HepG2 (cell line): Measurements from ENCODE around the gene SLC16A5. TPM values are rescaled to one million over a fixed set of nuclear protein-coding genes. Genes with fewer than 3 reads are reported as not detected.
"Not testable (repeated sequence)": the region's sequence is repeated elsewhere in the genome, so short reads cannot be mapped to it uniquely, and the experiment has no call there.

Experiments
- ATAC-seq: fragments of 200-7000 bp; cut with Tn5 transposase; 3 replicates; pipeline ENCODE4 v1.9.1; 2020; ENCODE audit warnings: mild to moderate bottlenecking, moderate library complexity
- BruUV-seq: library from RNA; stranded (reverse); fragments of 400-500 nt; replicated peaks from 2 replicates; lab custom pipeline; 2021; lab: Mats Ljungman, UMichigan
- CTCF ChIA-PET: fragments of 300-600 bp; formaldehyde crosslinking; extraction: SDS; loops from one replicate; lab custom pipeline; 2021; ENCODE audit warnings: low total read pairs, inconsistent platforms, low intra/inter-chr PET ratio; lab: Yijun Ruan, JAX
- POLR2A ChIA-PET: fragments of 350-600 bp; sonication (Branson Sonifier 250); formaldehyde crosslinking; loops from one replicate; lab custom pipeline; 2020; ENCODE audit warnings: antibody characterized with exemption, inconsistent platforms; lab: Yijun Ruan, JAX
- DNase-seq: peaks from one replicate; pipeline ENCODE4 v3.0.0-alpha.2; 2015; ENCODE audit warnings: low spot score
- FAIRE-seq: peaks from 3 replicates; lab custom pipeline; 2011; peaks lifted over from hg19 to GRCh38; lab: Jason Lieb, UNC
- H2AFZ ChIP-seq: one replicate; pipeline ENCODE4 v1.6.1; 2011; ENCODE audit warnings: low read length, inconsistent platforms
- H3K27ac ChIP-seq: fragments of 300-600 bp; 3 replicates; pipeline ENCODE4 v1.8.0; 2011; ENCODE audit warnings: mixed run types, mild to moderate bottlenecking, mixed read lengths, low read length, inconsistent platforms; ENCODE audit not compliant: insufficient read depth; ENCODE audit errors: extremely low read length
- H3K27me3 ChIP-seq, 2 experiments: fragments of 200-600 bp in 1 of 2; 2 replicates in 1 of 2; 3 replicates in 1 of 2; pipeline versions ENCODE4 v1.6.0 to v1.8.0; 2011; ENCODE audit warnings: low read length in 2 of 2, mild to moderate bottlenecking in 2 of 2, moderate library complexity in 2 of 2, inconsistent platforms in 1 of 2; ENCODE audit not compliant: insufficient read depth in 2 of 2, control insufficient read depth in 1 of 2
- H3K36me3 ChIP-seq, 2 experiments: fragments of 200-600 bp in 1 of 2; replicated peaks in 1 of 2; 2 replicates in 1 of 2; 3 replicates in 1 of 2; pipeline versions ENCODE4 v1.5.1 to v1.8.0; 2011; ENCODE audit warnings: low read length in 2 of 2, inconsistent platforms in 1 of 2; ENCODE audit not compliant: insufficient read depth in 2 of 2, control insufficient read depth in 1 of 2
- H3K4me1 ChIP-seq: 2 replicates; pipeline ENCODE4 v1.5.1; 2012; ENCODE audit warnings: low read length, inconsistent platforms; ENCODE audit not compliant: insufficient read depth
- H3K4me2 ChIP-seq: 2 replicates; pipeline ENCODE4 v1.6.0; 2011; ENCODE audit warnings: low read depth, low read length, inconsistent platforms
- H3K4me3 ChIP-seq, 3 experiments: fragments of 200-600 bp in 1 of 3; sonication (generic), shearing (Covaris generic) in 1 of 3; replicated peaks in 1 of 3; 2 replicates each; pipeline ENCODE4 v1.5.1; 2011 to 2016; ENCODE audit warnings: low read length in 3 of 3, inconsistent platforms in 2 of 3, low read depth in 2 of 3, mild to moderate bottlenecking in 2 of 3, control low read depth in 1 of 3, mixed read lengths in 1 of 3; ENCODE audit not compliant: insufficient read depth in 1 of 3
- H3K79me2 ChIP-seq: one replicate; pipeline ENCODE4 v1.6.1; 2011; ENCODE audit warnings: low read length, inconsistent platforms; ENCODE audit not compliant: insufficient read depth
- H3K9ac ChIP-seq: 2 replicates; pipeline ENCODE4 v1.6.0; 2011; ENCODE audit warnings: mild to moderate bottlenecking, low read depth, low read length, inconsistent platforms; ENCODE audit not compliant: insufficient read depth
- H3K9me3 ChIP-seq: 2 replicates; pipeline ENCODE4 v1.5.1; 2012; ENCODE audit warnings: mild to moderate bottlenecking, low read length
- H4K20me1 ChIP-seq: 2 replicates; pipeline ENCODE4 v1.6.0; 2011; ENCODE audit warnings: inconsistent platforms, mild to moderate bottlenecking, low read length, moderate library complexity; ENCODE audit not compliant: insufficient read depth
- PRPF4 ChIP-seq: fragments of 200-400 bp; formaldehyde crosslinking; IDR thresholded peaks from 2 replicates; pipeline ENCODE4 v1.6.1; 2016; ENCODE audit warnings: low read length, low read depth; ENCODE audit not compliant: poor library complexity, severe bottlenecking
- ZBTB20 ChIP-seq: sonication (generic); formaldehyde crosslinking; IDR thresholded peaks from 2 replicates; pipeline ENCODE4 v1.8.1; 2023; ENCODE audit warnings: missing genetic modification reagents, low read depth, mild to moderate bottlenecking, borderline replicate concordance
- ZNF441 ChIP-seq: sonication (generic); formaldehyde crosslinking; IDR thresholded peaks from 2 replicates; pipeline ENCODE4 v1.7.0; 2021; ENCODE audit warnings: missing genetic modification reagents, borderline replicate concordance
- ZNF460 ChIP-seq: sonication (generic); formaldehyde crosslinking; IDR thresholded peaks from 2 replicates; pipeline ENCODE4 v1.5.1; 2020; ENCODE audit warnings: missing genetic modification reagents, mild to moderate bottlenecking, borderline replicate concordance
- WGBS: methylation state at CpG from one replicate; pipeline ENCODE4 v1.1.6; 2017; ENCODE audit warnings: low lambda C conversion rate; 5-methylcytosine and 5-hydroxymethylcytosine counted together
- in situ Hi-C: cut with HindIII; loops from 2 replicates; pipeline ENCODE4 v1.10.0; 2017; ENCODE audit warnings: low pct_unique_long_range_greater_than_20kb; ENCODE audit not compliant: extremely low pct_ligation_motif_present
- intact Hi-C: fragments of 100-400 bp; cut with micrococcal nuclease; formaldehyde crosslinking; loops from one replicate; pipeline ENCODE4 v1.10.0; 2022; ENCODE audit not compliant: unreplicated experiment
- polyA plus RNA-seq, 8 experiments: library from polyadenylated mRNA; depleted of rRNA in 3 of 8; stranded (reverse) in 7 of 8; unstranded in 1 of 8; fragments of >200 nt; fragmentation: Illumina TruSeq in 4 of 8; extraction: Trizol in 4 of 8; gene quantifications; 2 replicates each; pipeline versions ENCODE4 v1.2.1 to v1.2.3, GENCODE V29; 2011 to 2016; ENCODE audit warnings: low read depth in 4 of 8, missing spikeins in 1 of 8, mixed read lengths in 1 of 8; ENCODE audit not compliant: insufficient read depth in 1 of 8
- total RNA-seq, 5 experiments: library from RNA; depleted of rRNA; stranded (reverse); fragments of >200 nt; fragmentation: Illumina TruSeq; extraction: Trizol; gene quantifications; 2 replicates each; pipeline ENCODE4 v1.2.3, GENCODE V29; 2016; ENCODE audit warnings: low read depth in 1 of 5
- TF ChIP-seq, protein P1 (sequence below): sonication (generic); formaldehyde crosslinking; IDR thresholded peaks from 2 replicates; pipeline ENCODE4 v1.5.1; 2020; ENCODE audit warnings: mild to moderate bottlenecking, missing genetic modification reagents, borderline replicate concordance
- TF ChIP-seq, protein P2 (sequence below): sonication (generic); formaldehyde crosslinking; IDR thresholded peaks from 2 replicates; pipeline ENCODE4 v1.4.0; 2020; ENCODE audit warnings: missing genetic modification reagents
- TF ChIP-seq, protein P3 (sequence below): sonication (generic); formaldehyde crosslinking; IDR thresholded peaks from 2 replicates; pipeline ENCODE4 v1.8.0; 2023; ENCODE audit warnings: mild to moderate bottlenecking, missing genetic modification reagents

The SLC16A5 gene
- total and polyA plus RNA-seq, 2 of the 13 experiments (the other 11 are each of a cell fraction or from before 2014, with no cell fraction given) = 0.69 to 5.6 TPM

DNA sequence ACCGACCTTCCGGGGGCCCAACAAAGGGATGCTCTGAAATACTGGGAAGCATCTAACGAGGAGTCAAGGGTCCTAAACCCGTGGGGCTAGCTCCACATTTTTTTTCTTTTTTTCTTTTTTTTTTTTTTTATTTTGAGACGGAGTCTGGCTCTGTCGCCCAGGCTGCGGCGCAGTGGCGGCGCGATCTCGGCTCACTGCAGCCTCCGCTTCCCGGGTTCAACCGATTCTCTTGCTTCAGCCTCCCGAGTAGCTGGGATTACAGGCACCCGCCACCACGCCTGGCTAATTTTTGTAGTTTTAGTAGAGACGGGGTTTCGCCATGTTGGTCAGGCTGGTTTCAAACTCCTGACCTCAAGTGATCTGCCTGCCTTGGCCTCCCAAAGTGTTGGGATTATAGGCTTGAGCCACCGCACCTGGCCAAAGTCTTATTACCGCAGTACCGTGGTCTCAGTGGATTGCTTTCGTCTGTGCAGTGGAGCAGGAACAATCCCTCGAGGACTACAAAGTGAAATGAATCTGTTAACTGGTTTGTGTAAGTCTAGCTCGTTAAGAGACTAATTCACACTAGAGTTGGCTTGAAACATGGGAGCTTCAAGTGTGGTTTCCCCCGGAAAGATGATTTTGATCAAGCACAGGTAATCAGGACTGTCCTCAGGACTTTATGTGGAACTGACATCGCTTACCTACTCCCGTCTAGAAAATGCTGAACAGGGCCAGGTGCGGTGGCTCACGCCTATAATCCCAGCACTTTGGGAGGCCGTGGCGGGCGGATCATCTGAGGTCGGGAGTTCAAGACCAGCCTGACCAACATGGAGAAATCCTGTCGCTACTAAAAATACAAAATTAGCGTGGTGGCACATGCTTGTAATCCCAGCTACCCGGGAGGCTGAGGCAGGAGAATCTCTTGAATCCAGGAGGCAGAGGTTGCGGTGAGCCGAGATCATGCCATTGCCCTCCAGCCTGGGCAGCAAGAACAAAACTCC lies 44.6 kb downstream of the SLC16A5 start:
- BruUV-seq, H3K79me2 ChIP-seq, H3K9me3 ChIP-seq, in situ Hi-C loops, ATAC-seq, H4K20me1 ChIP-seq, H3K27me3 ChIP-seq, H2AFZ ChIP-seq, DNase-seq, FAIRE-seq: not testable (repeated sequence)
- ChIA-PET POLR2A (interaction anchor here (0.7 to 3.1 kb wide), 37 partner anchors 9 to 648 kb away, joined by 3 to 23 read pairs (median 5); partner anchors contain the start of genes ARMC7, CDR2L, JPT1 and MIF4GD), CTCF (interaction anchor here (1.3 to 2.8 kb wide), 2 partner anchors 18 to 69 kb away, joined by 3 to 26 read pairs; no protein-coding TSS in a partner anchor)
- 82% methylated on average over 40 of the region's 40 CpGs for WGBS
- peak overlapping the region; percentile 77 to 96 (median 83) for H3K4me3 ChIP-seq
- H3K4me1 ChIP-seq = peaks cover 26% of the 10 kb centered on the region
- H3K9ac ChIP-seq = peak overlapping the region; percentile 85
- H3K27ac ChIP-seq = peak overlapping the region; percentile 86
- peak overlapping the region; percentile 59 for H3K4me2 ChIP-seq
- intact Hi-C loops = loop anchor here (5.0 kb wide), 1 partner anchor 70 kb away; no protein-coding TSS in a partner anchor
- peaks cover 10 to 31% of the 10 kb centered on the region in 2 experiments for H3K36me3 ChIP-seq
- TF ChIP-seq ZBTB20 (CRISPR knock-in tag) (peak; percentile 33; the same call in 1 of the 2 replicates), ZNF460 (CRISPR knock-in tag) (peak; percentile 80), PRPF4 (peak; percentile 77), ZNF441 (CRISPR knock-in tag) (0 out of 2 replicates have a peak, but pooled peaks have one; percentile 35)
- TF ChIP-seq, protein P1, sequence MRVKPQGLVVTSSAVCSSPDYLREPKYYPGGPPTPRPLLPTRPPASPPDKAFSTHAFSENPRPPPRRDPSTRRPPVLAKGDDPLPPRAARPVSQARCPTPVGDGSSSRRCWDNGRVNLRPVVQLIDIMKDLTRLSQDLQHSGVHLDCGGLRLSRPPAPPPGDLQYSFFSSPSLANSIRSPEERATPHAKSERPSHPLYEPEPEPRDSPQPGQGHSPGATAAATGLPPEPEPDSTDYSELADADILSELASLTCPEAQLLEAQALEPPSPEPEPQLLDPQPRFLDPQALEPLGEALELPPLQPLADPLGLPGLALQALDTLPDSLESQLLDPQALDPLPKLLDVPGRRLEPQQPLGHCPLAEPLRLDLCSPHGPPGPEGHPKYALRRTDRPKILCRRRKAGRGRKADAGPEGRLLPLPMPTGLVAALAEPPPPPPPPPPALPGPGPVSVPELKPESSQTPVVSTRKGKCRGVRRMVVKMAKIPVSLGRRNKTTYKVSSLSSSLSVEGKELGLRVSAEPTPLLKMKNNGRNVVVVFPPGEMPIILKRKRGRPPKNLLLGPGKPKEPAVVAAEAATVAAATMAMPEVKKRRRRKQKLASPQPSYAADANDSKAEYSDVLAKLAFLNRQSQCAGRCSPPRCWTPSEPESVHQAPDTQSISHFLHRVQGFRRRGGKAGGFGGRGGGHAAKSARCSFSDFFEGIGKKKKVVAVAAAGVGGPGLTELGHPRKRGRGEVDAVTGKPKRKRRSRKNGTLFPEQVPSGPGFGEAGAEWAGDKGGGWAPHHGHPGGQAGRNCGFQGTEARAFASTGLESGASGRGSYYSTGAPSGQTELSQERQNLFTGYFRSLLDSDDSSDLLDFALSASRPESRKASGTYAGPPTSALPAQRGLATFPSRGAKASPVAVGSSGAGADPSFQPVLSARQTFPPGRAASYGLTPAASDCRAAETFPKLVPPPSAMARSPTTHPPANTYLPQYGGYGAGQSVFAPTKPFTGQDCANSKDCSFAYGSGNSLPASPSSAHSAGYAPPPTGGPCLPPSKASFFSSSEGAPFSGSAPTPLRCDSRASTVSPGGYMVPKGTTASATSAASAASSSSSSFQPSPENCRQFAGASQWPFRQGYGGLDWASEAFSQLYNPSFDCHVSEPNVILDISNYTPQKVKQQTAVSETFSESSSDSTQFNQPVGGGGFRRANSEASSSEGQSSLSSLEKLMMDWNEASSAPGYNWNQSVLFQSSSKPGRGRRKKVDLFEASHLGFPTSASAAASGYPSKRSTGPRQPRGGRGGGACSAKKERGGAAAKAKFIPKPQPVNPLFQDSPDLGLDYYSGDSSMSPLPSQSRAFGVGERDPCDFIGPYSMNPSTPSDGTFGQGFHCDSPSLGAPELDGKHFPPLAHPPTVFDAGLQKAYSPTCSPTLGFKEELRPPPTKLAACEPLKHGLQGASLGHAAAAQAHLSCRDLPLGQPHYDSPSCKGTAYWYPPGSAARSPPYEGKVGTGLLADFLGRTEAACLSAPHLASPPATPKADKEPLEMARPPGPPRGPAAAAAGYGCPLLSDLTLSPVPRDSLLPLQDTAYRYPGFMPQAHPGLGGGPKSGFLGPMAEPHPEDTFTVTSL = 0 out of 2 replicates have a peak, but pooled peaks have one; percentile 18
- TF ChIP-seq, protein P2, sequence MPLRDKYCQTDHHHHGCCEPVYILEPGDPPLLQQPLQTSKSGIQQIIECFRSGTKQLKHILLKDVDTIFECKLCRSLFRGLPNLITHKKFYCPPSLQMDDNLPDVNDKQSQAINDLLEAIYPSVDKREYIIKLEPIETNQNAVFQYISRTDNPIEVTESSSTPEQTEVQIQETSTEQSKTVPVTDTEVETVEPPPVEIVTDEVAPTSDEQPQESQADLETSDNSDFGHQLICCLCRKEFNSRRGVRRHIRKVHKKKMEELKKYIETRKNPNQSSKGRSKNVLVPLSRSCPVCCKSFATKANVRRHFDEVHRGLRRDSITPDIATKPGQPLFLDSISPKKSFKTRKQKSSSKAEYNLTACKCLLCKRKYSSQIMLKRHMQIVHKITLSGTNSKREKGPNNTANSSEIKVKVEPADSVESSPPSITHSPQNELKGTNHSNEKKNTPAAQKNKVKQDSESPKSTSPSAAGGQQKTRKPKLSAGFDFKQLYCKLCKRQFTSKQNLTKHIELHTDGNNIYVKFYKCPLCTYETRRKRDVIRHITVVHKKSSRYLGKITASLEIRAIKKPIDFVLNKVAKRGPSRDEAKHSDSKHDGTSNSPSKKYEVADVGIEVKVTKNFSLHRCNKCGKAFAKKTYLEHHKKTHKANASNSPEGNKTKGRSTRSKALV (CRISPR knock-in tag) = 0 out of 2 replicates have a peak, but pooled peaks have one; percentile 29
- TF ChIP-seq, protein P3, sequence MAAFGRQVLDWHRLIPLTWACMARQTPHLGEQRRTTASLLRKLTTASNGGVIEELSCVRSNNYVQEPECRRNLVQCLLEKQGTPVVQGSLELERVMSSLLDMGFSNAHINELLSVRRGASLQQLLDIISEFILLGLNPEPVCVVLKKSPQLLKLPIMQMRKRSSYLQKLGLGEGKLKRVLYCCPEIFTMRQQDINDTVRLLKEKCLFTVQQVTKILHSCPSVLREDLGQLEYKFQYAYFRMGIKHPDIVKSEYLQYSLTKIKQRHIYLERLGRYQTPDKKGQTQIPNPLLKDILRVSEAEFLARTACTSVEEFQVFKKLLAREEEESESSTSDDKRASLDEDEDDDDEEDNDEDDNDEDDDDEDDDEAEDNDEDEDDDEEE (CRISPR knock-in tag) = 0 out of 2 replicates have a peak, but pooled peaks have one; percentile 56
